Thyroid gland (tissue), 4 donors: ENCODE data around the gene GALNT18.

ENCODE experiments used
- POLR2A ChIP-seq, 2 donors: fragments of 450-650 bp; IDR thresholded peaks; one replicate each; pipeline ENCODE4 v1.6.1; 2017; ENCODE audit warnings: antibody characterized with exemption in 2 of 2, mild to moderate bottlenecking in 2 of 2, moderate library complexity in 1 of 2
- TF ChIP-seq, protein P1 (sequence below), 6 experiments: fragments of 200-600 bp in 3 of 6; fragments of 450-650 bp in 3 of 6; sonication (generic) in 3 of 6; IDR thresholded peaks; one replicate each; pipeline ENCODE4 v1.5.1; 2016 to 2019; ENCODE audit warnings: antibody characterized with exemption in 6 of 6, mild to moderate bottlenecking in 2 of 6, inconsistent platforms in 1 of 6, moderate library complexity in 1 of 6

DNA sequence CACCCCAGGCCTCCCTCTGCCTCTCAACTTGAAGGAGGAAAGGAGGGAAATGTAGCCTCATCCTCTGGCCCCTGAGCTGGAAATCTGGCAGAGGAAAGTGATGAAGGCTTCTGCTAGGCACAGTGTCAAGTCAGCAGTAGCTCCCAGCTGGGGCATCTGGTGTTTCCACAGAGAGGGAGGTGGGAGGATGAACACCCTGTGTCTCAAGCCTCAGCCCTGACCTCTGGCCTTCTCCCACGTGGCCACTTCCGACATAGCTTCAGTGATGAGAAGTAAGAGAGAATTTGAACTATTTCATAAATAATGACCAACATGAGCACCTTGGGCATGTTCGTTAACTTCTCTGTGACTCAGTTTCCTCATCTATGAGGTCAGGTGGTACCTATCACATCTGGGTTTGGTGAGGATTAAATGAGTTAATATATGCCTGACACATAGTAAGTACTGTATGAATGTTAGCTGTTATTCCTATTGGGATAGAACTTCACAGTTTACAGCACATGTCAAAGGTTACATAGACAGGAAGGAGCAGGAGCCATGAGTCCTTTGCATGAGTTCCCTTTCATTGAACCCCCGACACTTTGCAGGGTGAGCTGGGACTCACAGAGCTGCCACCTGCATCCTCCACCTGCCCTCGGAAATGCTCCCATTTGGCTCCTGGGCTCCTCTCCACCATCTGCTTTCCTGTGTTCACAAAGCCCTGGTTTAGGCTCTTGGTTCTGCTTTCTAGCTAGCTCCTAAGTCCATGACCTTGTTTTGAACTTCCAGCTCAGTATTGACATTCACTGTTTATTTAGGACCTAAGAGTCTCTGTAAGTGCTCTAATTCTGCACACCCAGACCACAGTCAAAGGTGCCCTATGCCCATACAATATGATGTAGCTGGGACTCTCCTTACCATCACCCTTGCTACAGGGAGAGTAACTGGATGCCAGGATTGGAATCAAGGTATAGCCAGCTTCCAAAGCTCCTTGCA is 330.5 kb downstream of the GALNT18 start:
- TF ChIP-seq, protein P1, sequence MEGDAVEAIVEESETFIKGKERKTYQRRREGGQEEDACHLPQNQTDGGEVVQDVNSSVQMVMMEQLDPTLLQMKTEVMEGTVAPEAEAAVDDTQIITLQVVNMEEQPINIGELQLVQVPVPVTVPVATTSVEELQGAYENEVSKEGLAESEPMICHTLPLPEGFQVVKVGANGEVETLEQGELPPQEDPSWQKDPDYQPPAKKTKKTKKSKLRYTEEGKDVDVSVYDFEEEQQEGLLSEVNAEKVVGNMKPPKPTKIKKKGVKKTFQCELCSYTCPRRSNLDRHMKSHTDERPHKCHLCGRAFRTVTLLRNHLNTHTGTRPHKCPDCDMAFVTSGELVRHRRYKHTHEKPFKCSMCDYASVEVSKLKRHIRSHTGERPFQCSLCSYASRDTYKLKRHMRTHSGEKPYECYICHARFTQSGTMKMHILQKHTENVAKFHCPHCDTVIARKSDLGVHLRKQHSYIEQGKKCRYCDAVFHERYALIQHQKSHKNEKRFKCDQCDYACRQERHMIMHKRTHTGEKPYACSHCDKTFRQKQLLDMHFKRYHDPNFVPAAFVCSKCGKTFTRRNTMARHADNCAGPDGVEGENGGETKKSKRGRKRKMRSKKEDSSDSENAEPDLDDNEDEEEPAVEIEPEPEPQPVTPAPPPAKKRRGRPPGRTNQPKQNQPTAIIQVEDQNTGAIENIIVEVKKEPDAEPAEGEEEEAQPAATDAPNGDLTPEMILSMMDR (IDR thresholded peaks at IDR 0.05): no peak
- no peak for TF ChIP-seq POLR2A (IDR thresholded peaks at IDR 0.05)
